Measurements from ENCODE around the gene PTPRM.
A peak's percentile ranks its signal among the peaks of the same experiment; 100 is the strongest.

Gene PTPRM

DNA sequence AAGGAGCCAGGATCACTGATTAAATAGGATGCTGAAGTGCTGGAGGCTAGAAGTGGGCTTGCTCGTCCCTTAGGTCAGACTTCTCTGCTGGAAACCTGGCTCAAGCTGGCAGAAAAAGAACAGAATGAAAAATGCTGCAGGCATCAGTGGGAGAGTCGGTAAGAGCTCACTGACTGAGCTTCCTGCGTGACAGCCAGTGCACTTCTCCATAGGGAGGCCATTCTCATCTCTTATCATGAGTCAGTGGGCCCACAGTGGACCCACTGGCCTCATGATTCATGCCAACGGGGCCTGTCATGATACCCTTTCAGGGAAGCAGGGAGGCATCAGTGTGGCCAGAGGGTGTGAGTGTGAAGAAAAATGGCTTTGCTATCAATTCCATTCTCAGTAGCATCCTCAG is 498.2 kb downstream of the PTPRM start:
- no peak for DNase-seq

- no peak for DNase-seq
These were observed 498.7 kb downstream of the PTPRM start for GRCh38 chr18:8065773-8066172.

DNA sequence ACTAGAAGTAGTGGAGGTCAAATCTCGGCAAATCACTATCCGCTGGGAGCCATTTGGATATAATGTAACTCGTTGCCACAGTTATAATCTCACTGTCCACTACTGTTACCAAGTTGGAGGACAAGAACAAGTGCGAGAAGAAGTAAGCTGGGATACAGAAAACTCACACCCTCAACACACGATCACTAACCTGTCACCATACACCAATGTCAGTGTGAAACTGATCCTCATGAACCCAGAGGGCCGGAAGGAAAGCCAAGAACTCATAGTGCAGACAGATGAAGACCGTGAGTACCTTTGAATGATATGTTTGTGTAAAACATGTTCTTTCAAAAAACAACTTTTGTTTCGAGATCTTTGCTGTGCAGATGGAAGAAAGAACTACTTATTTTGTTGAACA is 502.6 kb downstream of the PTPRM start:
- DNase-seq, result no peak

DNA sequence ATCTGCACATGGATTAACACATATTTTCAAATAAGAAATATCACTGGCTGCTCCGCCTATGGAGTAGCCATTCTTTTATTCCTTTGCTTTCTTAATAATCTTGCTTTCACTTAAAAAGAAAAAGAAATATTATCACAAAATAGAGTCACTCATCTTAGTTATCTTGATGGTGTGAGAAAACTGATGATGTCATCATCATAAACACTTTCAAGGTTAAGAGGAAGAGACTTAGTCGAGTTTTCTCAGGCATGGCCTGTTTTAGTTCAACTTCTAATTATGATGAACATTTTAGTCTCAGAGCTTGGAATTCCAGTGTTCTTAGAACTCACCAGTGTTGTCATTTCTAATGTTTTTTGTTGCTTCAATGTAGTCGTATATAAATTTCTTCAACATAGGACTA is 506.1 kb downstream of the PTPRM start:
- DNase-seq, result peak; percentile 4

DNA sequence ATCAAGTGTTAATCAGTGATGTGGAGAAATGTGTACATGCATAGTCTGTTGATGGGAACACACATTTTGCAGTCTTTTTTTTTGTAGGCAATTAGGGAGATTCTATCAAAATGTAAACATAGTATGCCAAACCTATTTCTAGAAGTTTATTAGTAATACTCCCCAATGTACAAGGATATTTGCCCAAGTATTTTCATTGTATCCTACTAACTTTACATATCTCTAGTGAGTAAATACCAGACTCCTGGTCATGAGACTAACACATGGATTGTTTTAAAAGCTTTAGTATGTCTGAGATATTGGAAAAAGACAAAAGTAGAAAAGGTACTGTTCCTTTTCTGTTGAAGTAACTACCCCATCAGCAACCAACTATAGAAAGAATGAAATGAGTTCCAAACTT is 513.0 kb downstream of the PTPRM start:
- DNase-seq, result no peak

DNA sequence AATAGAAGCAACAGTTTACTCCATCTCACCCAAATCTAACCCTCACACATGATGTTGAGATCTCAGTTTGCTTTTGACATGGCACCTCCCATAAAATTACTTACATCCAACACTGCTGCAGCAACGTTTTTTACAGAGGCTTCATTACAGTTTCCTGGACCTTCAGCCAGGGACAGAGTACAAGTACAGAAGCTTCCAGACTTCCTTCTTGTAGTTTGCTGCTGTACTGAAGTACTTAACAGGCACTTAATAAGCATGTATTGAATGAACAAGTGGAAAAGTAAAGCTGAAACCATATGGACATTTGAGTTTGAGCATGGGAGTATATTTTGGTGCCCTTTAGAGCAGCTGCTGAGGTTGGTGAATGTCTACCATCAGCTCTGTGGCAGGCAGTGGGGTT is 514.2 kb downstream of the PTPRM start:
- DNase-seq, result no peak

DNA sequence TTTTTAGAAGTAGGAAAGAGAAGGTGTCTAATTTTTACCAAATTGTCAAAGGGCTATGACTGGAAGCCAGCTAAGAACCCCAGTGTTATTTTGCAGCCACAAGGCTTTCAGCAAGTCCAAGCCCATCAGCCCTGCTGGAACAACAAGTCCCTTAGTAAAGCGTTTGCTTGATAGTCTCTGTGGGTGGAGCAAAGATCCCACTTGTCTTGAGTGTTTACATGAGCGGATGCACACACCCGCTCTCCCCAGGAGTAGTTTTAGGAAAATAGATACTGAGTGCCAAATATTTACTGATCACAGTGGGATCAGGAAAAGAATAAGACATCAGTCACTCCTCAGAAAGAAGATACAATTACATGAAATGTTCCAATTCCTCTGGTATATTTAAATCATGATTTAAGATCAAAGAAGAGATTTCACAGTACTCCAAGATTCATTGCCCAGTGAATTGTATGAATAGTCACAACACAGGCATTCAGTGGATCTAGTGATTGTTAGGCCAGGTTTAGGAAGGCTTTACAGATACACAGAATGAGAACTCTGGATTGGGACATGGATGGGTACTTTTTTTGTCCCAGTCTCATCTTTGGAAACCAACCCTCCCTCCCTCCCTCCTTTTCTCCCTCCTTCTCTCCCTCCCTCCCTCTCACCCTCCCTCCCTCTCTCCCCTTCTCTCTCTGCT is 514.9 kb downstream of the PTPRM start:
- DNase-seq, result no peak

- DNase-seq, result peak; percentile 65
These were observed 517.0 kb downstream of the PTPRM start for GRCh38 chr18:8084160-8084559.

- DNase-seq, result no peak
These were observed 521.5 kb downstream of the PTPRM start for GRCh38 chr18:8088626-8089025.

DNA sequence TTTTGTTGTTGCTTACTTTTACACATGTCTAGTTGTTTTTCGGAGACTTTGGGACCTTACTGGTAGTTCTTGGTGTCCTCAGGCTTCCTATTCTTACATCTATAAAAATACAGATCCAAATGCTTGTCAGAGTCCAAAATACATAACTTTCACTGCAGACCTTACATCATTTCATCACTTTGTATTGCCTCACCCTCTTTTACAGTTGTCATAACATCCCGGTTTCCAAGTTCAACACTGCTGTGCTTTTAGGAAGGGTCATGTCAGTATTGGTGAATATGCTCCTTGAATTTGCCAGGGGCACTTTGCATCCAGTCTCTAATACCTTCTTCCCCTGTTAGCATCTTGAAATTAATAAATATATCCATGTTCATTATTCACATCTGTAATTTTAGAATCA is 523.9 kb downstream of the PTPRM start:
- DNase-seq, result no peak

- DNase-seq, result no peak
These were observed 528.9 kb downstream of the PTPRM start for GRCh38 chr18:8095947-8096570.

- DNase-seq, result no peak
These were observed 530.3 kb downstream of the PTPRM start for GRCh38 chr18:8097399-8097798.

GRCh38 chr18:8097927-8098326 is 530.8 kb downstream of the PTPRM start:
- DNase-seq, result no peak

- DNase-seq, result no peak
These were observed 539.5 kb downstream of the PTPRM start for GRCh38 chr18:8106603-8107002.

DNA sequence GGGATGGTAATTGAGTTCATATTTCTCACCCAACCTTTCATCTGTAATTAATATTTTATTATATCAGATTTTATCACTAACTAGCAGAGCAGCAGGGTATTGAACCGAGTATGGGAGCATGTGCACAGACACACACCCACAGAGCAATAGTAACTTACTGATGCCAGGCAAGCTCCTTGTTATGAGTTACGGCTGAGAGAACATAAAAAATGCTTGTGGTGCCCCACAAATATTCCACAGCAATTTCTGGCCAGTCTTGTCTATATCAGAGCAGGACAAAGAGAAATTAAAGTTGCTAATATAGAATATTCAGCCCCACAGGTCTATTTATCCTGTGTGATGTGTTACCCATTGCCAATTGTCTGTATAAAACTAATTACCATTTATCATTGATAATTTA is 540.3 kb downstream of the PTPRM start:
- DNase-seq, result peak; percentile 47

DNA sequence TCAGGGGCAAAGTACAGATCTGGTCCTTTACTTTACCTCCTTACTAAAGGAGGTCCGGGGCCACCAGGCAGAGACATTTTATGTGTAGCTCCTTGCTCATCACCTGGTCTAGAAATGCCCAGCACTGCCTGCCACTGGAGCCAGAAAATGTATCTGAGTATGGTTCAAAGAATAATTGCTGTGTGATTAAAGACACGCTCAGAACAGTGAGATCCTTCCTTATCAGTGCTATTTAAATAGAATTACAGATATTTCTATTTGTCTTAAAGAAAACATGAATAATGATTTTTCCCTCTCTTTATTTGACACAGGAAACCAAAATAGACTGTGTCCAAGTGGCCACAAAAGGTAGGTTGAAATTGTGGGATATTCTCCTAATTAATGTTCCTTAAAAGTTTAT is 547.4 kb downstream of the PTPRM start:
- DNase-seq, result no peak

DNA sequence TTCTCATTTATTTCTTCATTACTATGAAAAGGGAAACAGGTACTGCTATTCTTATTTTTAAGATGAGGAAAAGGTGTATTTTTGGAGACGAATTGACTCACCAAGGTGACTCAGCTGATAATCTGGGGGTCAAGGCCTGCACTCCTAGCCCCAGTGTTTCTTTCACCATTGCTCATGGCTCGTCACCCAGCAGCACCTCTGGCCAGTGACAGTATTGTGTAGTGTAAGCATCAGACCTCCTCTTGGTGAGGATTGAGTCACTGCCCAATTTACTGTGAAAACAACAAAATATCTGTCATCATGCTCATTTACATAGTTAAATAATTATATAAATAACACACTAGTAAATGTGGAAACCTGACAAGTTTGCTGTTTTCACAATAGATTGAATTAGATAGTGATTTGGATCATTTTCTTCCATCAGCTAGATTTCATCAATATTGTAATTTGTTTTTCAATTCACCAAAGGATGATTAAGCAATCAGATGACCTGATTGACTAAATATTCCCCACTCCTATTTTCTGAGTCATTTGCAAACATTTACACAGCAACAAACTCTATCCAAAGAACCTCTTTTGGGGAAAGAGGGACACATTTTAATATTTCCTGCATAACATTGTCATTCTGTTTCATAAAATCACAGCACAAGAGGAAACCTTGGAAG is 549.4 kb downstream of the PTPRM start:
- DNase-seq, result peak; percentile 22

DNA sequence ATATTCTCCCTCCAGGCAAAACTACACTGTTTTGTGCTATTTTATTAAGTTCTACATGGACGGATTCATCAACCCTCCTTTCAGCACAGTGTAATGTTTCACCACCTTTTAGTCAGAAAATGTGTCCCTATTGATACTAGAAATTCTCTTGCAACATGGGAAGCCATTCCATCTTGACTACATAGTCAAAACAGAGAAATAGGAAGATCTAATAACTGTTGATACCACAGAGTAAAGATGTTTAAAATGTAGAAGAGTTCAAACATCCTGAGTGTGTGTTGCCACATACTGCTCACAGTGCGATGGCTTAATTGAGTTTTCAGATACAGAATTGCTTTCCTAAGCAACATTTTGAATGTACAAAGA is 549.9 kb downstream of the PTPRM start:
- no peak for DNase-seq

- DNase-seq, result peak; percentile 14
These were observed 554.0 kb downstream of the PTPRM start for GRCh38 chr18:8121101-8121500.

DNA sequence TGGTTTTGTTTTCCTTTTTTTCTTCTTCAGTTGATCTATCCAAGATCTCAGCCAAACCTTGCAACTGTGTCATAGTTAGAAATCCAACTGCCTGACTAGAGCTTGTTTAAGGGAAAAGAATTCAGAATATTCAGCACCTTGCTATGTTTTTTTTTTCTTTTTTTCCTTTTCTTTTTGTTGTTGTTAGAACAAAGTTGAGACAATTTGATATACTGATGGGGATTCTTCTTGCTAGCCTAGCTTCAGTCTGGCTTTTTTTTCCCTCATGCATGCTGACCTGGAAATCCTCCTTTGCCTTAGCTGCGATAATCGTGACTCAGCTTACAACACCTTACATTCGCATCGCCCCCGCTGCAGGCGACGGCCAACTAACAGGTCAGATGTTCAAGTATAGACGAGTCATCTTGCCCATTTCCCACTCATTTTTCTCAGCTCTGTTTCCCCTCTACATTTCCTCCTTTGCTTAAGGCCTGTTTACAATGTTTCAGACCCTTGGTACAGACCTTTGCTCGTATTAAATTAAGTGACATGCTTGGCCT is 554.9 kb downstream of the PTPRM start:
- peak; percentile 43 for DNase-seq

DNA sequence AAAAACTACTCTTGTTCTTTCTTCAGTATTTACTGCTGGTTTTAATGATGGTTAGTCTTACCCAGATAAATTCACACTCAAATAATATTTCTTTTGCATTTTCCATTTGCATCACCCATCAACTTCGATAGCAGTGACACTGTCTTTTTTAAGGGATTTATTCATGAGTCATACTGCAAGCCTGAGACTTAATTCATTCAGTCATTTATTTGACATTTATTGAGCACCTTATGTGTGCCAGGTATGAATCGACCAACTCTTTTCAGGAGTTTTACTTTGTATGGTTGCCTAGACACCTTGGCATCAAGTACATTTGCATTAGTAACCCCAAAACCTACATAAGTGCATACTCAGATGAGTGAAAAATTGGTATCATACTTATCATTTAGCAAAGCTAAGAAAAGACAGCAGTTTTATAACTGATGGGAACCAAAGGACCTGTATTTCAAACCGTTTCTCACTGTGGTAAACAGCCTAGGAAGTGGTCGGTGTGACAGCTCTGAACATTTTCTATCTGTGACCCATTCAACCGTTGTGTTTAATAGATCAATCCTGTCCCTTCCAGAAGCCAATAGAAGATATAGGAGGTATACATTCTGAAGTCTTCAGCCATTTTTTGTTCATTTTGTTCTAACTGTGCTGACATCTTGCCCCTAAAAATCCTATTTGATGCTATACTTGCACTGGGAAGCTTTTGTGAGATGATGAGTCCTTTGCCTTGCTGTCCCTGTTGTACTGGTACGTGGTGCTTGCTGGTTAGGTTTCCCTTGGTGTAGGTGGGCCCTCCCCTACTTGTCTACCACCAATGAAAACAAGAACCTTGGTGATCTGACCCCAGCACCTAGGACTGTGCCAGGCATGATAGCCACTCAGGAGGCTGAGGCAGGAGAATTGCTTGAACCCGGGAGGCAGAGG is 557.4 kb downstream of the PTPRM start:
- DNase-seq, result no peak

- no peak for DNase-seq
These were observed 563.0 kb downstream of the PTPRM start for GRCh38 chr18:8130096-8130495.

DNA sequence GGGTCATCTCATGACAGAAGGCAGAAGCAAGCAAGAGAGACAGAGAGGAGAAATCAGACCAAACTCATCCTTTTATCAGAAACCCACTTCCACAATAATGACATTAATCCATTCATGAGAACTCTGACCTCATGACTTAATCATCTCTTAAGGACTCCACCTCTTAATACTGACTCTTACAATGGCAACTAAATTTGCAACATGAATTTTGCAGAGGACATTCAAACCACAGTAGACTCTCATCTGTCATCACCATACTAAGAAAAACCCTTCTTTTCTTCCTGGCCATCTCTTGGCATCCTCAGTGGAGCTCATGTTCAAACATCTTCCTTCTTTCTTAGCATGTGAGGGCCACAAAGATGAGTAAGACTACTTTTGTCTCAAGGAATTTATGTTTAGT is 565.9 kb downstream of the PTPRM start:
- peak; percentile 27 for DNase-seq
